Sigmoid colon (tissue), 7 donors: Measurements from ENCODE around the gene NTPCR. TPM values are rescaled to one million over a fixed set of nuclear protein-coding genes. Genes with fewer than 3 reads are reported as not detected.
"Not testable (repeated sequence)": the region's sequence is repeated elsewhere in the genome, so short reads cannot be mapped to it uniquely, and the experiment has no call there.

ENCODE experiments used
- DNase-seq: peaks from one replicate; pipeline ENCODE4 v3.0.0-alpha.2; 2019
- H3K27ac ChIP-seq, 4 donors: fragments of 200-600 bp; sonication (generic); one replicate each; pipeline ENCODE4 v1.5.1; 2016 to 2019; ENCODE audit warnings: mild to moderate bottlenecking in 1 of 4
- H3K27me3 ChIP-seq, 3 donors: fragments of 200-600 bp; sonication (generic); one replicate each; pipeline ENCODE4 v1.5.1; 2019; ENCODE audit warnings: mild to moderate bottlenecking in 1 of 3
- H3K36me3 ChIP-seq, 4 donors: fragments of 200-600 bp; sonication (generic); one replicate each; pipeline ENCODE4 v1.5.1; 2016 to 2019
- H3K4me1 ChIP-seq, 4 donors: fragments of 200-600 bp; sonication (generic); one replicate each; pipeline ENCODE4 v1.5.1; 2017 to 2019
- H3K4me3 ChIP-seq, 4 donors: fragments of 200-600 bp; sonication (generic); one replicate each; pipeline ENCODE4 v1.5.1; 2017 to 2019; ENCODE audit warnings: mild to moderate bottlenecking in 2 of 4, moderate library complexity in 1 of 4
- H3K9me3 ChIP-seq, 4 donors: fragments of 200-600 bp in 3 of 4; sonication (generic) in 3 of 4; one replicate each; pipeline versions ENCODE4 v1.5.1 to v1.6.1; 2013 to 2019
- EP300 ChIP-seq, 4 donors: sonication (generic); formaldehyde crosslinking; IDR thresholded peaks; one replicate each; pipeline ENCODE4 v1.6.1; 2017; ENCODE audit warnings: antibody characterized with exemption in 4 of 4
- POLR2A ChIP-seq, 2 donors: fragments of 450-650 bp; IDR thresholded peaks; one replicate each; pipeline ENCODE4 v1.6.1; 2016; ENCODE audit warnings: antibody characterized with exemption in 2 of 2, mild to moderate bottlenecking in 2 of 2, moderate library complexity in 2 of 2
- POLR2AphosphoS5 ChIP-seq, 4 donors: sonication (generic); formaldehyde crosslinking; IDR thresholded peaks; one replicate each; pipeline ENCODE4 v1.6.1; 2017; ENCODE audit warnings: antibody characterized with exemption in 4 of 4
- WGBS, 2 donors: extraction: QIAGEN DNeasy Blood & Tissue Kit; methylation state at CpG; one replicate each; pipeline ENCODE4 v1.1.7; 2013; 5-methylcytosine and 5-hydroxymethylcytosine counted together
- intact Hi-C: fragments of 100-400 bp; cut with DNase I; formaldehyde crosslinking; loops from one replicate; pipeline ENCODE4 v1.15.1; 2023
- polyA plus RNA-seq, 3 donors: library from polyadenylated mRNA; stranded (reverse); fragments of 200-250 nt; gene quantifications; one replicate each; pipeline ENCODE4 v1.2.3, GENCODE V29; 2013
- total RNA-seq, 4 donors: library from RNA; depleted of rRNA; stranded (reverse); fragments of >200 nt; gene quantifications; one replicate each; pipeline ENCODE4 v1.1.0, GENCODE V29; 2016
- TF ChIP-seq, protein P1 (sequence below), 4 experiments: fragments of 450-650 bp in 3 of 4; fragments of 200-600 bp in 1 of 4; IDR thresholded peaks; one replicate each; pipeline ENCODE4 v1.5.1; 2016 to 2019; ENCODE audit warnings: antibody characterized with exemption in 4 of 4, mild to moderate bottlenecking in 3 of 4, moderate library complexity in 2 of 4
- donor health status: healthy with polysubstance abuse.
- donor health status: Bipolar disorder and iron deficiency.
- donor health status: healthy.

Gene NTPCR
- total and polyA plus RNA-seq, 7 donors = 20.5 to 100 (median 43.2) TPM

GRCh38 chr1:232909752-232910151 is 40.7 kb upstream of the NTPCR start:
- Histone ChIP-seq H3K27ac (no peak overlapping the region), H3K9me3 (no peaks in the 10 kb centered on the region), H3K4me1 (no peaks in the 10 kb centered on the region), H3K27me3 (no peaks in the 10 kb centered on the region), H3K36me3 (no peaks in the 10 kb centered on the region), H3K4me3 (no peak overlapping the region)
- WGBS, 2 donors = 53 to 80% methylated on average over 4 of the region's 4 CpGs
- intact Hi-C loops = no loop called here
- TF ChIP-seq EP300 (IDR thresholded peaks at IDR 0.05) = no peak
- TF ChIP-seq, protein P1, sequence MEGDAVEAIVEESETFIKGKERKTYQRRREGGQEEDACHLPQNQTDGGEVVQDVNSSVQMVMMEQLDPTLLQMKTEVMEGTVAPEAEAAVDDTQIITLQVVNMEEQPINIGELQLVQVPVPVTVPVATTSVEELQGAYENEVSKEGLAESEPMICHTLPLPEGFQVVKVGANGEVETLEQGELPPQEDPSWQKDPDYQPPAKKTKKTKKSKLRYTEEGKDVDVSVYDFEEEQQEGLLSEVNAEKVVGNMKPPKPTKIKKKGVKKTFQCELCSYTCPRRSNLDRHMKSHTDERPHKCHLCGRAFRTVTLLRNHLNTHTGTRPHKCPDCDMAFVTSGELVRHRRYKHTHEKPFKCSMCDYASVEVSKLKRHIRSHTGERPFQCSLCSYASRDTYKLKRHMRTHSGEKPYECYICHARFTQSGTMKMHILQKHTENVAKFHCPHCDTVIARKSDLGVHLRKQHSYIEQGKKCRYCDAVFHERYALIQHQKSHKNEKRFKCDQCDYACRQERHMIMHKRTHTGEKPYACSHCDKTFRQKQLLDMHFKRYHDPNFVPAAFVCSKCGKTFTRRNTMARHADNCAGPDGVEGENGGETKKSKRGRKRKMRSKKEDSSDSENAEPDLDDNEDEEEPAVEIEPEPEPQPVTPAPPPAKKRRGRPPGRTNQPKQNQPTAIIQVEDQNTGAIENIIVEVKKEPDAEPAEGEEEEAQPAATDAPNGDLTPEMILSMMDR (IDR thresholded peaks at IDR 0.05) = no peak
- no peak for TF ChIP-seq POLR2A (IDR thresholded peaks at IDR 0.05)
- TF ChIP-seq POLR2AphosphoS5 (IDR thresholded peaks at IDR 0.05) = no peak
- no peak for DNase-seq

GRCh38 chr1:232911027-232911599 is 39.3 kb upstream of the NTPCR start:
- TF ChIP-seq POLR2AphosphoS5 (IDR thresholded peaks at IDR 0.05) (no peak), POLR2A (IDR thresholded peaks at IDR 0.05) (no peak), EP300 (IDR thresholded peaks at IDR 0.05) (no peak)
- TF ChIP-seq, protein P1 (IDR thresholded peaks at IDR 0.05) = no peak
- Histone ChIP-seq H3K9me3 (no peaks in the 10 kb centered on the region), H3K4me3 (no peak overlapping the region), H3K4me1 (no peaks in the 10 kb centered on the region), H3K27me3 (no peaks in the 10 kb centered on the region), H3K36me3 (no peaks in the 10 kb centered on the region), H3K27ac (no peak overlapping the region)
- DNase-seq = no peak
- 82 to 88% methylated on average over 5 of the region's 5 CpGs for WGBS, 2 donors
- intact Hi-C loops = no loop called here

- intact Hi-C loops = no loop called here
- whole genome bisulfite sequencing, 2 donors = 82 to 88% methylated on average over 3 of the region's 3 CpGs
- peak overlapping the region in 1 of 4 donors; percentile 27 for H3K27ac ChIP-seq
Measured at GRCh38 chr1:232912845-232913580, 37.4 kb upstream of the NTPCR start.

DNA sequence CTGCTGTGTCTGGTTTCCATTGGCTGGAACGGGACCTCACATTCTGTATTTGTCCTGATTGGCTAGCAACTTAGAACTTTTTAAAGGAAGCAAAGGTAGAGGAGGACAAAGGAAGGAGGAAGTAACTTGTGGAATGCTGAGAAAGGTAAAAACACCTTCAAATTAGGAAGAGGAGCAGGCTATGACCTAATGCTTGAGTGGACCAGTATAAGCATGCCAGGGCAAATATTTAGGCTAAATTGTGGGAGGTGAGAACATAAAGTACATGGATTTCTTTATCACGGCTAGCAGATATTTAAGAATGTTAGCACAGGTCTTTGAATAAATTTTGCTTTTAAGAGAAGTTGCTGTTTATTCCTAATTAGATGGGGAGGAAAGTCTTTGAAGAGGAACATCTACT is 36.1 kb upstream of the NTPCR start:
- intact Hi-C loops = not testable (repeated sequence)

More at GRCh38 chr1:232912845-232913580, 37.4 kb upstream of the NTPCR start:
- no peaks in the 10 kb centered on the region for H3K36me3 ChIP-seq
- no peaks in the 10 kb centered on the region for H3K27me3 ChIP-seq
- no peak for DNase-seq
- no peaks in the 10 kb centered on the region for H3K9me3 ChIP-seq
- no peak overlapping the region for H3K4me3 ChIP-seq
- TF ChIP-seq POLR2A (IDR thresholded peaks at IDR 0.05) (no peak), POLR2AphosphoS5 (IDR thresholded peaks at IDR 0.05) (no peak)
- TF ChIP-seq, protein P1 (IDR thresholded peaks at IDR 0.05) = no peak
- no peaks in the 10 kb centered on the region for H3K4me1 ChIP-seq

GRCh38 chr1:232915212-232915611 is 35.2 kb upstream of the NTPCR start:
- WGBS, 2 donors = 68 to 87% methylated on average over 4 of the region's 4 CpGs
- Histone ChIP-seq H3K36me3 (no peaks in the 10 kb centered on the region), H3K27me3 (no peaks in the 10 kb centered on the region), H3K4me3 (no peak overlapping the region), H3K9me3 (no peaks in the 10 kb centered on the region), H3K27ac (no peak overlapping the region), H3K4me1 (no peaks in the 10 kb centered on the region)
- intact Hi-C loops = no loop called here
- no peak for TF ChIP-seq EP300 (IDR thresholded peaks at IDR 0.05)
- TF ChIP-seq POLR2AphosphoS5 (IDR thresholded peaks at IDR 0.05) = no peak
- TF ChIP-seq POLR2A (IDR thresholded peaks at IDR 0.05) = no peak
- TF ChIP-seq, protein P1 (IDR thresholded peaks at IDR 0.05) = no peak
- DNase-seq = no peak

More for the DNA sequence above, 36.1 kb upstream of the NTPCR start:
- H3K27ac ChIP-seq, H3K4me1 ChIP-seq, H3K36me3 ChIP-seq, H3K27me3 ChIP-seq, H3K9me3 ChIP-seq, H3K4me3 ChIP-seq, DNase-seq: not testable (repeated sequence)
- 95 to 97% methylated on average over 2 of the region's 2 CpGs for WGBS, 2 donors
